K562 (cell line): ENCODE data around the gene ZNF627. TPM values are rescaled to one million over a fixed set of nuclear protein-coding genes. Genes with fewer than 3 reads are reported as not detected.
A peak's percentile ranks its signal among the peaks of the same experiment; 100 is the strongest.

Experiments
- DIDO1 ChIP-seq: fragments of 450-650 bp; IDR thresholded peaks from 2 replicates; pipeline ENCODE4 v1.6.1; 2016; ENCODE audit warnings: low read depth, missing biosample characterization, missing genetic modification characterization
- ELF4 ChIP-seq: fragments of 450-650 bp; formaldehyde crosslinking; IDR thresholded peaks from 2 replicates; pipeline ENCODE4 v1.4.0; 2022; ENCODE audit warnings: missing genetic modification characterization
- FOXK2 ChIP-seq, 2 experiments: fragments of 450-650 bp; IDR thresholded peaks in 1 of 2; conservative IDR thresholded peaks in 1 of 2; 2 replicates each; pipeline ENCODE4 v1.6.1; 2016; ENCODE audit warnings: low read depth in 2 of 2, mild to moderate bottlenecking in 1 of 2
- KDM4B ChIP-seq, 2 experiments: fragments of 450-650 bp in 1 of 2; sonication (generic) in 1 of 2; IDR thresholded peaks; 2 replicates each; pipeline ENCODE4 v1.6.1; 2016 to 2017; ENCODE audit warnings: borderline replicate concordance in 2 of 2, antibody characterized with exemption in 1 of 2, low read depth in 1 of 2, mild to moderate bottlenecking in 1 of 2
- MLLT1 ChIP-seq, 2 experiments: fragments of 450-650 bp; IDR thresholded peaks; 2 replicates each; pipeline ENCODE4 v1.6.1; 2016
- NONO ChIP-seq, 2 experiments: fragments of 200-400 bp in 1 of 2; fragments of 450-650 bp in 1 of 2; formaldehyde crosslinking in 1 of 2; IDR thresholded peaks; 2 replicates each; pipeline ENCODE4 v1.6.1; 2017; ENCODE audit warnings: low read depth in 2 of 2, mild to moderate bottlenecking in 2 of 2, moderate library complexity in 2 of 2, low read length in 1 of 2
- RBFOX2 ChIP-seq: fragments of 200-400 bp; formaldehyde crosslinking; IDR thresholded peaks from 2 replicates; pipeline ENCODE4 v1.6.1; 2017; ENCODE audit warnings: low read depth, mild to moderate bottlenecking, low read length, moderate library complexity
- REST ChIP-seq, 2 experiments: fragments of 450-650 bp; formaldehyde crosslinking in 1 of 2; IDR thresholded peaks; 2 replicates each; pipeline versions ENCODE4 v1.4.0 to v1.6.1; 2014 to 2020; ENCODE audit warnings: mild to moderate bottlenecking in 2 of 2, borderline replicate concordance in 1 of 2, low read depth in 1 of 2
- SPI1 ChIP-seq: IDR thresholded peaks from 2 replicates; pipeline ENCODE4 v1.6.1; 2011; ENCODE audit warnings: low read depth, low read length, control low read depth, borderline replicate concordance
- TBL1XR1 ChIP-seq, 2 experiments: IDR thresholded peaks; 2 replicates each; pipeline ENCODE4 v1.6.1; 2012; ENCODE audit warnings: improper control_type of control experiment in 2 of 2, low read length in 2 of 2, mild to moderate bottlenecking in 1 of 2
- TFAP4 ChIP-seq: sonication (generic); formaldehyde crosslinking; IDR thresholded peaks from 2 replicates; pipeline ENCODE4 v1.8.0; 2022; ENCODE audit warnings: missing genetic modification reagents, mild to moderate bottlenecking, moderate library complexity, borderline replicate concordance
- ZBTB1 ChIP-seq: sonication (generic); formaldehyde crosslinking; IDR thresholded peaks from 2 replicates; pipeline ENCODE4 v1.8.1; 2023; ENCODE audit warnings: missing genetic modification reagents, low read depth, mild to moderate bottlenecking, borderline replicate concordance
- ZFP36 ChIP-seq: fragments of 150-350 bp; IDR thresholded peaks from 2 replicates; pipeline ENCODE4 v1.6.1; 2018; ENCODE audit warnings: low read length, low read depth; ENCODE audit not compliant: partially characterized antibody
- ZNF668 ChIP-seq: fragments of 250-450 bp; sonication (Bioruptor Pico); IDR thresholded peaks from 2 replicates; pipeline ENCODE4 v1.8.0; 2022; ENCODE audit warnings: mild to moderate bottlenecking, inconsistent platforms
- polyA plus RNA-seq, 8 experiments: library from polyadenylated mRNA; depleted of rRNA in 4 of 8; stranded (reverse) in 5 of 8; unstranded in 3 of 8; fragments of >200 nt; fragmentation: Nextera tagmentation in 2 of 8; fragmentation: Illumina TruSeq in 1 of 8; extraction: Ambion mirVana in 2 of 8; extraction: Trizol in 1 of 8; gene quantifications; 2 replicates each; pipeline versions ENCODE4 v1.2.1 to v1.2.3, GENCODE V29; 2011 to 2014; ENCODE audit warnings: inconsistent platforms in 1 of 8, missing spikeins in 1 of 8
- total RNA-seq, 7 experiments: library from RNA; depleted of rRNA in 6 of 7; stranded (reverse); fragments of >200 nt in 6 of 7; fragmentation: Illumina TruSeq in 2 of 7; extraction: Trizol in 2 of 7; gene quantifications; 2 replicates each; pipeline versions ENCODE4 v1.2.1 to v1.2.3, GENCODE V29; 2011 to 2021; ENCODE audit warnings: low replicate concordance in 1 of 7

Gene ZNF627
- total and polyA plus RNA-seq, 9 of the 15 experiments (the other 6 are each of a cell fraction or from before 2014, with no cell fraction given): 6.4 to 19.9 (median 10.6) TPM

GRCh38 chr19:11578258-11579142 is 18.8 kb upstream of the ZNF627 start (continued):
- TF ChIP-seq ZBTB1: peak; percentile 35; the same call in 1 of the 2 replicates
- TF ChIP-seq ZFP36: no peak
- TF ChIP-seq ZNF668 (CRISPR knock-in tag): peak; percentile 6; the same call in 1 of the 2 replicates
- TF ChIP-seq TFAP4 (CRISPR knock-in tag): peak; percentile 90
- TF ChIP-seq SPI1: peak; percentile 71; the same call in 1 of the 2 replicates
- peak in 1 of 2 experiments; percentile 72; a peak in 1 of 4 replicates for TF ChIP-seq KDM4B (IDR thresholded peaks at IDR 0.05; ENCODE audit: borderline replicate concordance in 2 of 2, low read depth in 1 of 2)
- TF ChIP-seq REST (IDR thresholded peaks at IDR 0.05; ENCODE audit: borderline replicate concordance): 0 out of 2 replicates have a peak, but pooled peaks have one; percentile 6
- TF ChIP-seq REST (CRISPR knock-in tag; IDR thresholded peaks at IDR 0.05; ENCODE audit: low read depth): no peak
- peak; percentile 62 to 73; a peak in 2 of 4 replicates for TF ChIP-seq FOXK2 (conservative IDR thresholded peaks at IDR 0.05 in 1 of 2, IDR thresholded peaks at IDR 0.05 in 1 of 2; ENCODE audit: low read depth in 2 of 2)
- TF ChIP-seq MLLT1 (IDR thresholded peaks at IDR 0.05): peak in 1 of 2 experiments; percentile 80; a peak in 2 of 4 replicates
- no peak for TF ChIP-seq DIDO1
- TF ChIP-seq ELF4 (CRISPR knock-in tag): no peak; the same call in 1 of the 2 replicates
- TF ChIP-seq TBL1XR1 (IDR thresholded peaks at IDR 0.05; ENCODE audit: low read length in 2 of 2): peak in 1 of 2 experiments; percentile 37; a peak in 2 of 4 replicates
- peak; percentile 51 for TF ChIP-seq RBFOX2
- peak in 1 of 2 experiments; percentile 53; a peak in 1 of 4 replicates for TF ChIP-seq NONO (IDR thresholded peaks at IDR 0.05; ENCODE audit: low read depth in 2 of 2, low read length in 1 of 2)
